H9 (cell line): ENCODE results near the gene FBLN1. TPM values are rescaled to one million over a fixed set of nuclear protein-coding genes. Genes with fewer than 3 reads are reported as not detected.

ENCODE experiments used
- DNase-seq: peaks from one replicate; pipeline ENCODE4 v3.0.0-alpha.2; 2017
- H2AFZ ChIP-seq: one replicate; pipeline ENCODE4 v1.6.1; 2013; ENCODE audit warnings: mild to moderate bottlenecking, low read length, control low read depth, moderate library complexity
- H2AK5ac ChIP-seq: 2 replicates; pipeline ENCODE4 v1.6.1; 2013; ENCODE audit warnings: low read length, control low read depth, mixed read lengths; ENCODE audit not compliant: insufficient read length
- H2BK120ac ChIP-seq: one replicate; pipeline ENCODE4 v1.6.1; 2013; ENCODE audit warnings: low read depth, mild to moderate bottlenecking, low read length, control low read depth, inconsistent platforms; ENCODE audit not compliant: poor library complexity, severe bottlenecking
- H2BK12ac ChIP-seq: 2 replicates; pipeline ENCODE4 v1.6.1; 2013; ENCODE audit warnings: low read length, control low read depth, mixed read lengths, low read depth; ENCODE audit not compliant: insufficient read length
- H2BK15ac ChIP-seq: 2 replicates; pipeline ENCODE4 v1.6.1; 2013; ENCODE audit warnings: low read depth, low read length, control low read depth
- H2BK20ac ChIP-seq: one replicate; pipeline ENCODE4 v1.6.1; 2013; ENCODE audit warnings: low read depth, mild to moderate bottlenecking, low read length, control low read depth, inconsistent platforms; ENCODE audit not compliant: poor library complexity, severe bottlenecking
- H2BK5ac ChIP-seq: 2 replicates; pipeline ENCODE4 v1.6.1; 2013; ENCODE audit warnings: low read length, control low read depth, mixed read lengths; ENCODE audit not compliant: insufficient read length
- H3K14ac ChIP-seq: 2 replicates; pipeline ENCODE4 v1.6.1; 2013; ENCODE audit warnings: low read length, control low read depth; ENCODE audit not compliant: insufficient read depth
- H3K18ac ChIP-seq: 2 replicates; pipeline ENCODE4 v1.6.1; 2013; ENCODE audit warnings: low read depth, mild to moderate bottlenecking, mixed read lengths, low read length, control low read depth; ENCODE audit not compliant: insufficient read length
- H3K23ac ChIP-seq: 2 replicates; pipeline ENCODE4 v1.6.1; 2013; ENCODE audit warnings: low read length, control low read depth, mixed read lengths, low read depth; ENCODE audit not compliant: insufficient read length
- H3K23me2 ChIP-seq: 2 replicates; pipeline ENCODE4 v1.6.1; 2013; ENCODE audit warnings: low read depth, mild to moderate bottlenecking, mixed read lengths, low read length, control low read depth; ENCODE audit not compliant: insufficient read length, poor library complexity, severe bottlenecking
- H3K27ac ChIP-seq: 2 replicates; pipeline ENCODE4 v1.5.1; 2013; ENCODE audit warnings: low read length, control low read depth, mixed read lengths, low read depth; ENCODE audit not compliant: insufficient read length
- H3K27me3 ChIP-seq: 2 replicates; pipeline ENCODE4 v1.6.1; 2013; ENCODE audit warnings: low read length, control low read depth, inconsistent platforms; ENCODE audit not compliant: insufficient read depth
- H3K4ac ChIP-seq: 2 replicates; pipeline ENCODE4 v1.6.1; 2013; ENCODE audit warnings: low read depth, mild to moderate bottlenecking, control low read depth, inconsistent platforms, low read length, moderate library complexity
- H3K4me1 ChIP-seq: 2 replicates; pipeline ENCODE4 v1.6.1; 2013; ENCODE audit warnings: low read length, control low read depth, inconsistent platforms; ENCODE audit not compliant: insufficient read depth
- H3K4me2 ChIP-seq: 2 replicates; pipeline ENCODE4 v1.6.1; 2013; ENCODE audit warnings: low read length, control low read depth, mixed read lengths; ENCODE audit not compliant: insufficient read length, insufficient read depth
- H3K56ac ChIP-seq: 2 replicates; pipeline ENCODE4 v1.6.1; 2013; ENCODE audit warnings: low read depth, mild to moderate bottlenecking, mixed read lengths, low read length, control low read depth; ENCODE audit not compliant: insufficient read length
- H3K79me1 ChIP-seq: 2 replicates; pipeline ENCODE4 v1.6.1; 2013; ENCODE audit warnings: low read depth, mild to moderate bottlenecking, moderate library complexity, low read length, control low read depth, inconsistent platforms; ENCODE audit not compliant: insufficient read depth, poor library complexity, severe bottlenecking
- H3K79me2 ChIP-seq: 2 replicates; pipeline ENCODE4 v1.6.1; 2013; ENCODE audit warnings: low read length, control low read depth, inconsistent platforms; ENCODE audit not compliant: insufficient read depth
- H3K9ac ChIP-seq: 2 replicates; pipeline ENCODE4 v1.6.1; 2013; ENCODE audit warnings: low read length, control low read depth, mixed read lengths; ENCODE audit not compliant: insufficient read length; ENCODE audit errors: extremely low read depth
- H3K9me3 ChIP-seq: one replicate; pipeline ENCODE4 v1.6.1; 2013; ENCODE audit warnings: low read depth, low read length, inconsistent platforms; ENCODE audit not compliant: control insufficient read depth
- H3T11ph ChIP-seq: one replicate; pipeline ENCODE4 v1.6.1; 2013; ENCODE audit warnings: mild to moderate bottlenecking, low read length, control low read depth, inconsistent platforms
- H4K20me1 ChIP-seq: one replicate; pipeline ENCODE4 v1.6.1; 2013; ENCODE audit not compliant: control insufficient read depth, insufficient read length, insufficient read depth
- H4K5ac ChIP-seq: 2 replicates; pipeline ENCODE4 v1.6.1; 2013; ENCODE audit warnings: low read depth, mild to moderate bottlenecking, mixed read lengths, low read length, control low read depth; ENCODE audit not compliant: insufficient read length
- H4K8ac ChIP-seq: replicated peaks from 2 replicates; pipeline ENCODE4 v1.6.1; 2013; ENCODE audit warnings: low read length, control low read depth, mixed read lengths, low read depth; ENCODE audit not compliant: insufficient read length
- H4K91ac ChIP-seq: 2 replicates; pipeline ENCODE4 v1.6.1; 2013; ENCODE audit warnings: low read depth, mild to moderate bottlenecking, moderate library complexity, mixed read lengths, low read length, control low read depth; ENCODE audit not compliant: insufficient read length
- H3K27ac Mint-ChIP-seq, 3 experiments: 2 replicates in 2 of 3; 3 replicates in 1 of 3; pipeline ENCODE4 v1.8.0; 2020 to 2021; ENCODE audit warnings: mixed read lengths in 3 of 3, mild to moderate bottlenecking in 1 of 3, moderate library complexity in 1 of 3
- H3K27me3 Mint-ChIP-seq: 2 replicates; pipeline ENCODE4 v1.8.0; 2021; ENCODE audit warnings: low read depth, mild to moderate bottlenecking, moderate library complexity, mixed read lengths
- H3K36me3 Mint-ChIP-seq, 3 experiments: 2 replicates in 2 of 3; 3 replicates in 1 of 3; pipeline ENCODE4 v1.8.0; 2020 to 2021; ENCODE audit warnings: low read depth in 3 of 3, mixed read lengths in 3 of 3; ENCODE audit not compliant: insufficient read depth in 1 of 3
- H3K4me1 Mint-ChIP-seq, 2 experiments: 2 replicates each; pipeline ENCODE4 v1.8.0; 2020; ENCODE audit warnings: mixed read lengths in 2 of 2
- H3K4me3 Mint-ChIP-seq, 2 experiments: 2 replicates in 1 of 2; 3 replicates in 1 of 2; pipeline ENCODE4 v1.8.0; 2020 to 2021; ENCODE audit warnings: mild to moderate bottlenecking in 2 of 2, mixed read lengths in 2 of 2, moderate library complexity in 1 of 2
- H3K9me3 Mint-ChIP-seq, 2 experiments: 2 replicates in 1 of 2; 3 replicates in 1 of 2; pipeline ENCODE4 v1.8.0; 2020; ENCODE audit warnings: mild to moderate bottlenecking in 2 of 2, mixed read lengths in 2 of 2, moderate library complexity in 1 of 2
- CTCF ChIP-seq: fragments of 200-600 bp; sonication (generic); conservative IDR thresholded peaks from 3 replicates; pipeline ENCODE4 v1.8.0; 2021; ENCODE audit warnings: antibody characterized with exemption, mild to moderate bottlenecking
- WGBS: extraction: QIAGEN DNeasy Blood & Tissue Kit; methylation state at CpG from one replicate; pipeline ENCODE4 v1.1.7; 2013; ENCODE audit warnings: missing lambda C conversion rate, low lambda C conversion rate, mixed read lengths; ENCODE audit not compliant: insufficient read length; ENCODE audit errors: extremely low coverage; 5-methylcytosine and 5-hydroxymethylcytosine counted together
- total RNA-seq: library from RNA; stranded (reverse); gene quantifications from 2 replicates; pipeline ENCODE4 v1.2.1, GENCODE V29; 2021

The FBLN1 gene
- total RNA-seq, 1 experiment from 2014 or later = 140 TPM

DNA sequence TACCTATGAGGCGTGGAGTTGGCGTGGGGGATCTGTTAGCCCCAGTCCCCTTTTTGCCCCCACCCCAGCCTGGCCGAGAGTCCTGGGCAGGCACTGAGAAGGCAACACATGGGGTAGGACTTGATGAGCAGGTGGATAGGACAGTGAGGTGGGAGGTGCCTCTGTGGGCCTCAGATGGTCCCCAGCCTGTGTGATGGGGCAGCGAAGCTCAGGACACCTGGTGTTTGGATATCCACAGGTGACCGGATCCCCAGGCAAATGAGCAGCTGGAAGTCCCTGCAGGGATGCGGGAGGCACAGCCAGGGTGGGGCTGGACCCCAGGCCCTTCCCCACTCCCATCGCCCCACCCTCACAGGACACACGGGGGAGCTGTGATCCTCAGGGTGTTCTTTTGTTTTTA lies 9.7 kb downstream of the FBLN1 start:
- Histone ChIP-seq H3K79me1 (peaks cover 5% of the 10 kb centered on the region), H2AK5ac (no peak overlapping the region), H4K5ac (no peak overlapping the region), H3K4me1 (peaks cover 7% of the 10 kb centered on the region; the same call in 1 of the 2 replicates), H3T11ph (no peak overlapping the region), H3K27me3 (no peaks in the 10 kb centered on the region), H2BK5ac (no peak overlapping the region), H4K91ac (no peak overlapping the region), H4K20me1 (no peaks in the 10 kb centered on the region), H3K4me2 (no peak overlapping the region), H4K8ac (no peak overlapping the region), H3K27ac (no peak overlapping the region), H3K23ac (no peak overlapping the region), H3K79me2 (peaks cover 10% of the 10 kb centered on the region; the same call in 1 of the 2 replicates), H3K9me3 (no peaks in the 10 kb centered on the region), H3K18ac (no peak overlapping the region), H3K56ac (no peak overlapping the region), H2BK20ac (no peak overlapping the region), H2BK120ac (no peak overlapping the region), H2BK12ac (no peak overlapping the region), H3K14ac (no peak overlapping the region), H3K23me2 (no peaks in the 10 kb centered on the region), H3K4ac (no peak overlapping the region), H3K9ac (no peak overlapping the region), H2AFZ (no peak overlapping the region), H2BK15ac (no peak overlapping the region)
- Mint-ChIP-seq H3K27me3 (no peaks in the 10 kb centered on the region), H3K9me3 (no peaks in the 10 kb centered on the region), H3K27ac (peak overlapping the region in 2 of 3 experiments; percentile 57 to 58; a peak in 4 of 7 replicates), H3K4me1 (peaks cover 71 to 77% of the 10 kb centered on the region in 2 experiments), H3K4me3 (no peak overlapping the region; a peak in 1 of 5 replicates), H3K36me3 (peaks cover 5 to 14% (median 8%) of the 10 kb centered on the region in 3 experiments; a peak in 6 of 7 replicates)
- WGBS = no CpG with 5 or more reads among the region's 8 CpGs
- no peak for TF ChIP-seq CTCF
- DNase-seq = no peak
